Transverse colon (tissue), 3 donors: ENCODE measurements around the gene ATG101.

Experiments used
- CTCF ChIP-seq, 5 experiments: fragments of 200-600 bp in 3 of 5; fragments of 450-650 bp in 2 of 5; sonication (generic) in 3 of 5; IDR thresholded peaks; 1 replicate in 2 of 5; 2 replicates in 3 of 5; pipeline ENCODE4 v1.5.1; 2016 to 2017; ENCODE audit warnings: antibody characterized with exemption in 5 of 5, inconsistent platforms in 3 of 5, mild to moderate bottlenecking in 2 of 5, moderate library complexity in 1 of 5
- EP300 ChIP-seq: sonication (generic); formaldehyde crosslinking; IDR thresholded peaks from one replicate; pipeline ENCODE4 v1.6.1; 2017; ENCODE audit warnings: antibody characterized with exemption, low read depth
- POLR2A ChIP-seq: fragments of 450-650 bp; IDR thresholded peaks from one replicate; pipeline ENCODE4 v1.6.1; 2016; ENCODE audit warnings: antibody characterized with exemption, mild to moderate bottlenecking, moderate library complexity

GRCh38 chr12:52096332-52097044, 26.7 kb downstream of the ATG101 start:
- TF ChIP-seq CTCF (IDR thresholded peaks at IDR 0.05) (no peak), POLR2A (no peak), EP300 (no peak)
